ENCODE measurements around the gene SLC19A1.

Gene SLC19A1

DNA sequence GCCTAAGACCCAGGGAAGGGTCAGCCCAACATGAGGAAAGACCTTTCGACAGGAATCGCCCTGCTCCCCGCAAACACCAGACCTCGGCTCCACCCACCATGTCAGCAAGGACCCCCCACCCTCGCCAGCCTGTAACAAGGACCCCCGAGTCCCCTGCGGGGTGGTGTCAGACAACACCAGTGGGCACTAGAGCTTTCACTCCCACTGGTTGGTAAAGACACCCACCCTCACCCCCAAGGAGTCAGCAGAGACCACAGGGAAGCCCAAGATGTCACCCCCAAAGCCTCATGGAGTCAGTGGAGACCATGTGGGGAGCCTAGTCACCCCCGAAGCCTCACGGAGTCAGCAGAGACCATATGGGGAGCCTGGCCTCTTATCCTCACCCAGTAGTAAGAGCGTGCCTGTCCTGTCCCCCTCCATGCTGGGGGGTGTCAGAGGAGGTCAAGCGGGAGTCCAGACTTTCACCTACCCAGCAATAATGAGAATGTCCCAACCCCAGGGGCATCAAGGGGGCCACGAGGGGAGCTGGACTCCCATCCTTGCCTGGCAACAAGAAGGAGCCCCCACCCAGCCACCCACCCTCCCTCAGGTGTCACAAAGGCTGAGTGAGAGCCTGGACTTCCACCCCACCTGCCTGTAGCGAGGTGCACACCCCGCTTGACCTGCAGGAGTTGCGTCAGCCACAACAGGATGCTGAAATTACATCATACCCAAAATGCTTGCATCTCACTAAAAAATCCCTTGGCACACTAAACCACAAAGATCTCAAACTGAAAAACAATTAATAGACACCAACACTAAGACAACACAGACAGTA is 24.8 kb downstream of the SLC19A1 start:
- no peak for DNase-seq (ENCODE audit: low read depth in 2 of 2)

DNA sequence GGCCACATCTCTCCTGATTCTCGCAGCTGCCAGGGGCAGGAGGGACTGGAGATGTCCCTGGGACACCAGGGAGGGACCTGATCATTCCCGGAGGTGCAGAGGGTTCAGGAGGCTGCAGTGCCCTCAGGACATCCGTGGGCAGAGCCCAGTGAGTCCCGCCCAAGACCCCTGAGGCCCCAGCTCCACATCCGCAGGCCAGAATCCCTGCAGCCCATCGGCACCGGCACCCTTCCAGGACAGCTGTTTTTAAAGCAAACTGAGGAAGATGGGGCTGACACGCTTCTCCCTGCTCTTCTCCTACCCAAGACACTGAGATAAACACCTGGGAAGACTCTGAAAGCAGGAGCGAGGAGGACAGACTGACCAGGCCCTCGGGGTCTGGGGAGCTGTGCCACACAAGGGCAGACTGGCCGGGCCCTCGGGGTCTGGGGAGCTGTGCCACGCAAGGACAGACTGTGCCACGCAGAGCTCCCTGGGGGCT is 25.5 kb downstream of the SLC19A1 start:
- no peak for DNase-seq (ENCODE audit: low read depth in 2 of 2)

DNA sequence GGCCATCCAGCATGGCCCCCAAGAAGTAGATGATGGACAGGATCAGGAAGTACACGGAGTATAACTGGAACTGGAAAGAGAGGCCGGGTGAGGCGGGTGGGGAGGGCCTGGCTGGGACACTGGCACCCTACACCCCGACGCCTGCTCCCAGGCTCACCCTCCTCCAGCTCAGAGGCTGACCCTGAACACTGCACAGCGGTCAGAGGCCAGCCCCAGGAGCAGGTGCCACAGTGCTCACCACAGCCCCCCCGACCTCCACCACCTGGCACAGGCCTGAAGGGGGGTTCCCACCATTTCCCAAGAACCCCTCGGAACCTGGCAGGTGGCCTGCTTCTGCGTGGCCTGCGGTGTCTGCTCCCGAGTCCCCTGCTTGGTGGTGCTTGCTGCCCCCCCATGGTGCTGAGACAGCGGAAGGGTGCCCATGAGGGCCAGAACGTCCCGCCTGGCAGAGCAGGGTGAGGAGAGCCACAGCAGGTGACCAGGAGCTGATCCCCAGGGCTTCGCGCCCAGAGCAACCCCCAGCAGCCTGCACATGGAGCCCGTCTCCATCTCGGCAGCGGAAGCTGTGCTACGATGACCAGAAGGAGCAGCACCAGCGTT is 26.1 kb downstream of the SLC19A1 start:
- no peak for DNase-seq (ENCODE audit: low read depth in 2 of 2)

DNA sequence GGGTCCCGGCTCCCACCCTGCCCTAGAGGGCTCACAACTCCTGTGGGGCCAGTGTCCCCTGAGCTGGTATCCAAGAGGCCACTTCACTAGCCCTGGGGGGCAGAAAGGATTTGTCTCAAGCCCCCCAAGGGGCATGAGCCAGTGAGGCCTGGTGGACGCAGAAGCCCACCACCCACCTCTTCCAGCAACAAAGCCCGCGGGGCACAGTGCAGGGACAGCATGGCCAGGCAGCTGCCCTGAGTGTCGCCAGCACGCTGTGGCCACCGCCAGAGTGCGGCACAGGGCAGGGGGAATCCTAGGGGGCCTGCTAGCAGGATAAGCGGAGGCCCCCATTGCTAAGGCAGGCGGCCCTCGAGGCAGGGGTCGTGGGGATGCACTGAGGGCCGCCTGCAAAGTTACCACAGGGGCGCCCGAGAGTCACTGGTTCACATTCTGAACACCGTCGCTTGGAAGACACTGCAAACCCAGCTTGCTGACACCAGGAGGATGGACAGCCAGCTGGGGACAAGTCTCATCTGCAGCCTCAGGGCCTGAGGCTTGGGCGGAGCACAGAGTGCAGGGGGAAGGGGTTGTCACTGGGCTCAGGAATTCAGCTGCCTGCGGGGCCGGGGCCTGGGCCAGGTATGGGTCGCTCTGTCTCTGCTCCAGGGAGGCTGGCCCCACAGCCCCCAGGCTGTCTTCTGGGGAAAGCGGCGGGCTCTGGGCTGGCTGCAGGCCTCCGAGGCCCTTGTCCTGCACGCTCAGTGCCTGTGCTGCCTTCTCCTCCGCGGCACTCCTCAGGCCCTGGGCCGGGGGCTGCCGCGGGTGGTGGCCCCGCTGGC is 26.8 kb downstream of the SLC19A1 start:
- no peak for DNase-seq (ENCODE audit: low read depth in 2 of 2)

DNA sequence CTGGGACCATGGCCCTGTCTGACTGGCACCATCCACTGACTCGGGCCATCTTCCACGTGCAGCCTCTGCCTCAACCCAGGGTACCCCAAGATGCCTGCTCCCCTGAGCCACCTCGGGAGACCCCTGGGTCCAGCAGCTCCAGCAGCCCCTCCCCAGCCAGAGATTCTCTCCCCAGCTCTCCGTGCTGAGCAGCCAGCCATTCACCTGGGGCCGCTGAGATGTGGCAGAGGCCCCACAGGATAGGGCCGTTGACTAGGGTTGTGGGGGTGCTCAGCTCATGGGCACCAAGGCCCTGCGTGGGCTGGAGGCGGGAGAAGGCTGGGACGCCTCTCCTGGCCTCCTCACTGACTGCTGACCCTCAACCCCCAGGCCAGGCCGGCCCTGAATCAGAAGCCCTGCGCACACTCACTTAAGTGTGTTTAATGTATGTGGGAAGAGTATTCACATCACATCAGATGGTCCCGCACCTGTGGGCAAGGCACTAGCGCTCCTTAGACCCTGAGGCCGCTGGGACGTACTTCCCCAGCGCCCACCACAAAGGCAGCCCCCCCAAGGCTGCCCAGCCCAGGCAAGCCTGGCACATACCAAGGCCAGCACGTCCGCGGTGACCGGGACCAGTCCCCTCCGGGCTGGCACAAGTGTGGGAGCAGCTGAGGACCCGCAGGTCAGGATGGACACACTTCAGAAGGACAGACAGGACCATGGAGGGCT is 27.8 kb downstream of the SLC19A1 start:
- no peak for DNase-seq (ENCODE audit: low read depth in 2 of 2)

DNA sequence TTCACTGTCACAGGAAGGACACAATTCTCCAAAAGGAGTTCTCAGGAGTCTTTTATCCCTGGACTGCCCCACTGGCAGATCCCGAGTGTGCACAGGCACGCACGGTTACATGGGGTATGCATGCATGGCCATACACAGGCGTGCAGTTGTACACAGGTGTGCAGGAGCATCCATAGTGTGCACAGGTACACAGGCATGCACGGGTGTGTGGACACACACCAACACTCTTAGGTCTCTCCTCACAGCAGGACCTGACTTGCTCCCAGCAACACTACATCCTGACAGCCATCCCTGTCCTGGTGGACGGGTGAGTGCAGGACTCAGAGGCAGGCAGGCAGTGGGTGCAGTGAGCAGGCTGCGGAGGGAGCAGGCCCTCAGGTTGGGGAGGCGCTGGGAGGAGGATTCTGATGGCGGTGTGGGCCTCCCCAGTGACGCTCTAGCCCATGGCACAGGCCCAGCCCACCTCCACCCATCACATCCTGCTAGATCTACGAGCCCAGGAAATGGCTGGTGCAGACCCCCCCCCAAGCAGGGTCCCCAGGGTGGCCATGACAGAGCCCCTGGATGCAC is 28.4 kb downstream of the SLC19A1 start:
- DNase-seq (ENCODE audit: low read depth in 2 of 2), result no peak

DNA sequence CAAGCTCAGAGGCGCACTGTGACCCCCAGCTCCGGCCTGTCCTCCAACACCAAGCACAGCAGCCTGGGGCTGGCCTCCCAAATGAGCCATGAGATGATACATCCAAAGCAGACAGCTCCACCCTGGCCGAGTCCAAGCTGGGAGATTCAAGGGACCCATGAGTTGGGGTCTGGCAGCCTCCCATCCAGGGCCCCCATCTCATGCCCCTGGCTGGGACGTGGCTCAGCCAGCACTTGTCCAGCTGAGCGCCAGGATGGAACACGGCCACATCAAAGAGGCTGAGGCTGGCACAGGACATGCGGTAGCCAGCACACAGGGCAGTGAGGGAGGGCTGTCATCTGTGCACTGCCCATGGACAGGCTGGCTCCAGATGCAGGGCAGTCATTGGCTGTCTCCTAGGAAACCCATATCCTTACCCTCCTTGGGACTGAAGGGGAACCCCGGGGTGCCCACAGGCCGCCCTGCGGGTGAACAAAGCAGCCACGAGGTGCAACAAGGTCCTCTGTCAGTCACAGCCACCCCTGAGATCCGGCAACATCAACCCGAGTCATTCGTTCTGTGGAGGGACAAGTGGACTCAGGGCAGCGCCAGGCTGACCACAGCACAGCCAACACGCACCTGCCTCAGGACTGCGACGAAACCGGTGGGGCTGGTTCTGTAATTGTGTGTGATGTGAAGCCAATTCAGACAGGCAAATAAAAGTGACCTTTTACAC is 29.1 kb downstream of the SLC19A1 start:
- DNase-seq (ENCODE audit: low read depth in 2 of 2), result no peak

DNA sequence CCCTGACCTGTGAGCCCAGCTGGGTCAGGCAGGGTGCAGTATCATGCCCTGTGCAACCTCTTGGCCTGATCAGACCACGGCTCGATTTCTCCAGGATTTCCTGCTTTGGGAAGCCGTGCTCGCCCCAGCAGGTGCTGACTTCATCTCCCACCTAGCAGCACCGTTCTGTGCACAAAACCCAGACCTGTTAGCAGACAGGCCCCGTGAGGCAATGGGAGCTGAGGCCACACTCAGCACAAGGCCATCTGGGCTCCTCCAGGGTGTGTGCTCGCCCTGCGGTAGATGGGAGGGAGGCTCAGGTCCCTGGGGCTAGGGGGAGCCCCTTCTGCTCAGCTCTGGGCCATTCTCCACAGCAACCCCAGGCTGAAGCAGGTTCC is 29.6 kb downstream of the SLC19A1 start:
- no peak for DNase-seq (ENCODE audit: low read depth in 2 of 2)

DNA sequence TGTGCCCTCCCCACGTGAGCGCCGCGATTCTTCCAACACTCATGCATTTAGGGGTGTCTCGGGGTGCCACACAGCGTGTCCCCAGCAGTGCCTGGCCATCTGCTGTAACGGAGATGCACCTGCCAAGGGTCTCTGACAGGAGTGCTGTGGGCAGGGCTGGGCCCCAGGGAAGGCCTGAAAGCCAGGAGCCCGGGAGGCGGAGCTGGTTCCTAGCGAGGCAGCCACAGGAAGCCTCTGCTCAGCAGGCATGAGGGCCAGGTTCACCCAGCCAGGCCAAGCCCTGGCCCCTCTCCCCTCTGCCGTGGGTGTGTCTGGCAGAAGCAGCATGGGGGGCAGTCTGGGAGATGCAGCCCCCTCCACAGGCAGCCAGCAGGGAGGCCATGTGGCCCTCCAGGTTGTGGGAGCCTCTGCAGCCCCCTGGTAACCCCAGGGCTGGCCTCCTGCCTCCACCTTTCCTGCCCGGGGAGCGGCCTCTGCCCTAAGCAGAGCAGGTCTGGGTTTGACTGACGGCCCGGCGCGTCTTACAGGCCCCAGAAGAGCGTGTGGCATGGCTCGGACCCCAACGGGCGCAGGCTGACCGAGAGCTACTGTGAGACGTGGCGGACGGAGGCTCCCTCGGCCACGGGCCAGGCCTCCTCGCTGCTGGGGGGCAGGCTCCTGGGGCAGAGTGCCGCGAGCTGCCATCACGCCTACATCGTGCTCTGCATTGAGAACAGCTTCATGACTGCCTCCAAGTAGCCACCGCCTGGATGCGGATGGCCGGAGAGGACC is 30.4 kb downstream of the SLC19A1 start:
- no peak for DNase-seq (ENCODE audit: low read depth in 2 of 2)

DNA sequence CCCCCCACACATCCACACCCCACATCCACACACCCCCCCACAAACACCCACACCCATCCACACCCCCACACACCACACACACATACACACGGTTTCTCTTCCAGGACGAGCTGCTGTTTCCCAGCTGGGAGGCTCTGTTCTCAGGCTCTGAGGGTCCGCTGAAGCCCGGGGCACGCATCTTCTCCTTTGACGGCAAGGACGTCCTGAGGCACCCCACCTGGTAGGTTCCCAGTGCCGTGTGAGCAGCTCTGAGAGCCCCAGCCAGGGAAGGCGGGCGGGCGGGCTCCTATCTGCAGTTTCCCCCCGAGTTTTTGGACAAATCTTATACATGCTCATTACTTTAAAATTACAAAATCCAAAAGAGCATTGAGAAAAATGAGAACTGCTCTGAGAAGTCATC is 31.2 kb downstream of the SLC19A1 start:
- DNase-seq (ENCODE audit: low read depth in 2 of 2), result no peak

DNA sequence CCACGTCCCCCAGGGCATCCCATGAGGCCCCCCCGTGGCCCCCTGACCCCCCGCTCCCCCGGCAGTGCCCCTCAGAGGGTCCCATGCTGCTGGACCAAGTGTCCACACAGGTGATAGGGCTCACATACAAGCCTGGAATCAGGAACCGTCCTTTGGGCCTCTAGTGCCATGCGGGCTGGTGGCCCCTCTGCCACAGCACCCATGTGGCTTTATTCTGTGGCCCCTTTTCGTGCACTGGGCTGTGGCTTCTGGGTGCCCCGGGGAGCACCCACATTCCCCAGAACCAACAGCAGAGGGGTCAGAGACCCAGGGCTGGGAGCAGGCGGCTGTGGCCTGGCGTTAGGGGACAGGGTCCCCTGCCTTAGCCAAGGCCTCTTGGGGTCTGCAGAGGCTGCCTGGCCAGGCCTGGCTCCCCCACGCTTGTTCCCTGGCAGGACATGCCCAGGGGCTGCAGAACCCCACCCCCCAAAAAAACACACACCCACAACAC is 31.7 kb downstream of the SLC19A1 start:
- no peak for DNase-seq (ENCODE audit: low read depth in 2 of 2)

DNA sequence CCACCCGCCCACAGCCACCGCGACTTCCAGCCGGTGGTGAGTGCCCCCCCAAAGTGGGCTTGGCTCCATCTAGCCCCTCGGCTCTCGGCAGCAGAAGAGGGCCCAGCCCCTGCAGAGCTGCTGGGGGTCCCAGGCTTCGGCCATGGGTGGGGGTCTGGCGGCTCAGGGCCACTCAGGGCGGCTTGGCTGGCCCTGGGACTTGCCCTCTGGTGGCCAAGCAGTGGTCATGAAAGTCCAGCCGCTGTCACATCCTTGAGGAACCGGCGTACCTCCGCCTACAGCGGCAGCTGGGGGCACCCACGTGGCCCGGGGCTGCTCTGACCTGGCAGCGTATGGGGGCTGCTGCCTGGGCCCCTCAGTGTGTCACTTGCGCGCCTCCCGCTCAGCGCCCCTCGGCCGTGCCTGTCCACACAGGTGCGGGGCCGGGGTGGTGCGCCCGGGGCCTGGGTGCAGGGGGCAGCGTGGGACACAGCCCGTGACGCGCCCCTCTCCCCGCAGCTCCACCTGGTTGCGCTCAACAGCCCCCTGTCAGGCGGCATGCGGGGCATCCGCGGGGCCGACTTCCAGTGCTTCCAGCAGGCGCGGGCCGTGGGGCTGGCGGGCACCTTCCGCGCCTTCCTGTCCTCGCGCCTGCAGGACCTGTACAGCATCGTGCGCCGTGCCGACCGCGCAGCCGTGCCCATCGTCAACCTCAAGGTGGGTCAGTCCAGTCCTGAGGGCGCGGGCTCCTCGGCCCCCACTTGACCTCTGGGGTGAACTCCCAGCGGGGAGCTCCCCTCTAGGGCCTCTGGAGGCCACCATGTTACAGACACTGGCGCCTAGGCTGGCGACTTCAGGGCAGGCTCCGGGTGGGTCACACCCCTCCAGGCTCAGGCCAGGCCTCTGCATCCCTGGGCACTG is 32.4 kb downstream of the SLC19A1 start:
- DNase-seq (ENCODE audit: low read depth in 2 of 2), result no peak

DNA sequence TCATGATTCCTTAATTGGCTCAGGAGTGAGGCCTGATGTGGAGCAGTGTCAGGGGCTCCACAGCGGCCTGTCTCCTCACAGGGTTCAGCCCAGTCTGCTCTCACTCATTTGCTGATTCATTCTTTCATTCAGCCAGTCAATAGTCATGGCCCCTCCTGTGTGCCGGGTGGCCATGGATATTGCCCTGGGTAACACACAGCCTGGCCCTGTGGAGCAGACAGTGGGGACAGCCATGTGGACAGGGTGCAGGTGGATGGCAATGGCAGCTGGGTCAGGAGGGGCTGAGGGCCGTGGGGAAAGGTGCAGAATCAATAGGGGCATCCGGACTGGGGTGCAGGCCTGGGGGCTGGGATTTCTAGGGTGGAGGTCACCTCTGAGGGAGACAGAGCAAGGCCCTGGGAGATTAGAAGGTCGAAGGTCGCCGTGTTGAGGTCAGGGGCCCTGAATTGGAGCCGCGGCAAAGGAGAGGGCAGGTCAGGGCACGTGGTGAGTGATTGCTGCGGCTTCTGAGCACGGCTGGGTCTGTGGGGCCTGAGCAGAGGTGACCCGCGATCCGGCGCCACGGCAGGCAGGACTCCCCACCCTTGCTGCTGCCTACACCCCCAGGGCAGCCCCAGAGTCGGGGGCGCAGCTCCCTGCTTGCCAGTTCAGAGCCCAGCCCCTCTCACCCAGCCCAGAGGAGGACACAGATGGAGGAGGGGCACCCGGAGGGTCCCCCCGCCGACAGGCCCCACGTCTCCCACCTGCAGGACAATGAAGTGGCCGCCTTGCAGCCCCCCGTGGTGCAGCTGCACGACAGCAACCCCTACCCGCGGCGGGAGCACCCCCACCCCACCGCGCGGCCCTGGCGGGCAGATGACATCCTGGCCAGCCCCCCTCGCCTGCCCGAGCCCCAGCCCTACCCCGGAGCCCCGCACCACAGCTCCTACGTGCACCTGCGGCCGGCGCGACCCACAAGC is 33.4 kb downstream of the SLC19A1 start:
- no peak for DNase-seq (ENCODE audit: low read depth in 2 of 2)

DNA sequence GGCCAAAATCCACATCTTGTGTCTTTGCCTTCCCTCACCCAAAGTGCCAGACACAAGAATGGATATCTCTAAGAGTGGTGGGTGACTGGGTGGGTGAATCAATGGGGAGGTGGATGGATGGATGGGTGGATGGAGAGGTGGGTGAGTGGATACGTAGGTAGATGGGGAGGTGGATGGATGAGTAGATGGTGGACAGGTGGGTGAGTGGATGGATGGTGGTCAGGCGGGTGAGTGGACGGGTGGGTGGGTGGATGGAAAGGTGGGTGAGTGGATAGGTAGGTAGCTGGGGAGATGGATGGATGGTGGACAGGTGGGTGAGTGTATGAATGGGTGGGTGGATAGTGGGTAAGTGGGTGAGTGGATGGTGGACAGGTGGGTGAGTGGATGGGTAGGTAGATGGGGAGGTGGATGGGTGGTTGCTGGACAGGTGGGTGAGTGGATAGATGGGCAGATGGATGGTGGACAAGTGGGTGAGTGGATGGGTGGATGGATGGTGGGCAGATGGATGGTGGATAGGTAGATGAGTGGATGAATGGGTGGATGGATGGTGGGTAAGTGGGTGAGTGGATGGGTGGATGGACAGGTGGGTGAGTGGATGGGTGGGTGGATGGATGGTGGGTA is 34.2 kb downstream of the SLC19A1 start:
- no peak for DNase-seq (ENCODE audit: low read depth in 2 of 2)

DNA sequence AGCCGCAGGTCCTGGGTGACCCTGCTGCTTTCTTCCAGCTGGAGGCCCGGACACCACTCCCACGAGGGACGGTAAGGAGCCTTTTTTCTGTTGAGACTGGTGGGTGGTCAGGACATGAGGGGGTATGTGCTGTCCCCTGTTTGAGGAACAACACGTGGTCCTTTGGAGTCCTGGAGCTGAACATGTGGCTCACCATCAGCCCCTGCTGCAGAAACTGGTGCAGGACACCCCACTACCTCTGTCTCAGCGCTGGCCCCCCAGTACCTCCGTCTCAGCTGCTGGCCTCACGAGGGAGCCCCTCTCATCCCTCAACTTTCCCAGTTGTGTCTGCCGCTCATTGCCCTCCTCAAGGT is 34.7 kb downstream of the SLC19A1 start:
- DNase-seq (ENCODE audit: low read depth in 2 of 2), result no peak

DNA sequence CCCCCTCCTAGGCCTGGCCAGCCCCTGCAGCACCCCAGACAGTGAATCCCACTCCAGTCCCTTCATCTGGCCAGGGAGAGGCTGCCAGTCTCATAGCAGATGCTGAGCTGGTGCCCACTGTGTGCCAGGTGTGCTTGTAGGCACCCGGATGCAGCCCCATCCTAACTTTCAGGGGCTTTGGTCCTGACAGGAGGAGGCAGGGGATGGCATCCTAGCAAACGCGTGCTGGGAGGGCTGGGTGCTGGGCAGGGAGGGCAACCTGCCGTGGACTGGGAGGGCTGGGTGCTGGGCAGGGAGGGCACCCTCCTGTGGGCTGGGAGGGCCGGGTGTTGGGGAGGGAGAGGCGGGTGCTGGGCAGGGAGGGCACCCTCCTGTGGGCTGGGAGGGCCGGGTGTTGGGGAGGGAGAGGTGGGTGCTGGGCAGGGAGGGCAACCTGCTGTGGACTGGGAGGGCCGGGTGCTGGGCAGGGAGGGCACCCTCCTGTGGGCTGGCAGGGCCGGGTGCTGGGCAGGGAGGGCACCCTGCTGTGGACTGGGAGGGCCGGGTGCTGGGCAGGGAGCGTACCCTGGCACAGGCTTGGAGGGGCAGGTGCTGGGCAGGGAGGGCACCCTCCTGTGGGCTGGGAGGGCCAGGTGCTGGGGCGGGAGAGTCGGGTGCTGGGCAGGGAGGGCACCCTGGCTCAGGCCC is 35.3 kb downstream of the SLC19A1 start:
- DNase-seq (ENCODE audit: low read depth in 2 of 2), result no peak

Measured in stimulated activated CD4-positive, alpha-beta T cell treated with anti-CD3 and anti-CD28 coated beads, Interleukin-1b, Interleukin-23, amount 100 ng/mL, for 1 hour (primary cell).